Sciatic nerve (tissue), 2 donors: ENCODE measurements around the gene RASA3. TPM values are rescaled to one million over a fixed set of nuclear protein-coding genes. Genes with fewer than 3 reads are reported as not detected.

Experiments
- ATAC-seq: fragments of 200-7000 bp; cut with Tn5 transposase; one replicate; pipeline ENCODE4 v1.9.1; 2020; ENCODE audit warnings: mild to moderate bottlenecking, moderate library complexity
- DNase-seq: peaks from one replicate; pipeline ENCODE4 v3.0.0-alpha.2; 2020; ENCODE audit warnings: low spot score
- intact Hi-C: fragments of 100-400 bp; cut with DNase I; formaldehyde crosslinking; loops from one replicate; pipeline ENCODE4 v1.14.2; 2022
- total RNA-seq: library from RNA; stranded (reverse); fragmentation: NEBNext Ultra II Directional; extraction: Animal tissue kit (Norgen Biotek cat#: 25700); gene quantifications from one replicate; pipeline ENCODE4 v1.2.1, GENCODE V29; 2021
- donor health status: DM: no; HTN: no; CAD: no.
- donor health status: DM: no; HTN: no; CAD: no.

The RASA3 gene
- total RNA-seq, 1 donor from 2014 or later, result 47.6 TPM

- ATAC-seq, result peak; percentile 71
- intact Hi-C loops, result loop anchor here (2.0 kb wide), 1 partner anchor 131 kb away; no protein-coding TSS in a partner anchor
- no peak for DNase-seq
Observed at GRCh38 chr13:113947311-113948033, 185.0 kb downstream of the RASA3 start.

GRCh38 chr13:113946409-113947181 lies 185.8 kb downstream of the RASA3 start:
- intact Hi-C loops, result loop anchor here (2.0 kb wide), 1 partner anchor 130 kb away; no protein-coding TSS in a partner anchor
- DNase-seq (no peak), ATAC-seq (peak; percentile 5)

- no peak for DNase-seq
Observed at GRCh38 chr13:113945857-113946408, 186.5 kb downstream of the RASA3 start.

GRCh38 chr13:113943821-113944565 lies 188.4 kb downstream of the RASA3 start:
- intact Hi-C loops, result no loop called here
- DNase-seq, result no peak
- ATAC-seq, result no peak

More at GRCh38 chr13:113945857-113946408, 186.5 kb downstream of the RASA3 start:
- intact Hi-C loops, result loop anchor here (2.0 kb wide), 1 partner anchor 129 kb away; no protein-coding TSS in a partner anchor
- ATAC-seq, result no peak

- DNase-seq, result no peak
- intact Hi-C loops, result no loop called here
- no peak for ATAC-seq
Observed at GRCh38 chr13:113942591-113943103, 189.8 kb downstream of the RASA3 start.

GRCh38 chr13:113941571-113942191 lies 190.7 kb downstream of the RASA3 start:
- no peak for ATAC-seq

GRCh38 chr13:113939944-113940297 lies 192.5 kb downstream of the RASA3 start:
- no peak for ATAC-seq
- intact Hi-C loops, result no loop called here
- DNase-seq, result no peak

More at GRCh38 chr13:113941571-113942191, 190.7 kb downstream of the RASA3 start:
- intact Hi-C loops, result no loop called here
- no peak for DNase-seq

- intact Hi-C loops, result no loop called here
- DNase-seq, result peak; percentile 62
- ATAC-seq, result no peak
Observed at GRCh38 chr13:113939129-113939943, 193.1 kb downstream of the RASA3 start.

- intact Hi-C loops, result no loop called here
- ATAC-seq, result peak; percentile 7
- no peak for DNase-seq
Observed at GRCh38 chr13:113938716-113939115, 193.7 kb downstream of the RASA3 start.

GRCh38 chr13:113938246-113938645 lies 194.2 kb downstream of the RASA3 start:
- intact Hi-C loops, result no loop called here
- DNase-seq (no peak), ATAC-seq (no peak)

GRCh38 chr13:113937527-113938180 lies 194.8 kb downstream of the RASA3 start:
- intact Hi-C loops, result no loop called here
- DNase-seq (no peak), ATAC-seq (no peak)

GRCh38 chr13:113937073-113937472 lies 195.3 kb downstream of the RASA3 start:
- intact Hi-C loops, result no loop called here
- ATAC-seq (no peak), DNase-seq (peak; percentile 33)

GRCh38 chr13:113936166-113936965 lies 196.1 kb downstream of the RASA3 start:
- ATAC-seq (no peak), DNase-seq (peak; percentile 45)
- intact Hi-C loops, result no loop called here

- ATAC-seq, result peak; percentile 39
- peak; percentile 52 for DNase-seq
- intact Hi-C loops, result no loop called here
Observed at GRCh38 chr13:113935001-113935844, 197.2 kb downstream of the RASA3 start.

- intact Hi-C loops, result no loop called here
- ATAC-seq, result no peak
- peak; percentile 60 for DNase-seq
Observed at GRCh38 chr13:113934576-113934975, 197.8 kb downstream of the RASA3 start.

- intact Hi-C loops, result no loop called here
- DNase-seq (peak; percentile 42), ATAC-seq (no peak)
Observed at GRCh38 chr13:113933901-113934300, 198.5 kb downstream of the RASA3 start.
